ENCODE results near the gene GATAD2A.

The GATAD2A gene

DNA sequence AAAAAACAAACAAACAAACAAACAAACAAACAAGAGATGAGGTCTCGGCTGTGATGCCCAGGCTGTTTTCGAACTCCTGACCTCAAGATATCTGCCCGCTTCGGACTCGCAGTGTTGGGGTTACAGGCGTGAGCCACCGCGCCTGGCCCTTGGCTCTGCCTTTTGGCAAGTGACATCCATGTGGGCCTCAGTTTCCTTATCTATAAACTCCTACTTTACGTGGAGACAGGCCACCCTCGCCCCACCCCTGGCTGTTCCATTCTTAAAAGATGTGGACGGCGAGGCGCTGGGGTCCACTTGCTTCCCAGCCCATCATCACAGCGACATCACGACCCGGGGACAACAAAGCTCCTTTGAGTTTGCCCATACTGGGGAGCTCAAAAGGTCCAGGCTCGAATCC is 108.2 kb downstream of the GATAD2A start:
- DNase-seq (ENCODE audit: low read depth) = no peak

DNA sequence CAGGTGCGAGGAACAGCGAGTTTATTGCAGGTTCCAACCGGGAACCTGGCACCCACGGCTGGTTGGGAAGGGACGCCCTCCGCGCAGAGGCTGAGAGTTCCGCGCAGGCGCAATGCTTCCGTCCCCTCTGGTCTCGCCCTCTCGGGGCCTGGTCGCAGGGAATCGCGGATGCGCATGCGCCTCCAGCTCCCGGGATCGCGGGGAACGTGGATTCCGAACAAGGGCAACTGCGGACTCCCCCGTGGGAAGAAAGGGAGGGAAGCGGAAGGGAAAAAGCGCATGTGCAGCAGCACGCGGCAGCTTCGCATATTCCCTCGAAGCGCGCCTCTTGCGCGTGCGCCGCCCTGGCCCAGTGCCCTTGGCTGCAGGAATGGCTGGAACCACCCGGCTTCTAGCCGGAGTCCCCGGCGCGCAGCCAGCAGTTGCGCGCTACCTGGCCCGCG is 108.8 kb downstream of the GATAD2A start:
- peak; percentile 29 for DNase-seq (ENCODE audit: low read depth)

DNA sequence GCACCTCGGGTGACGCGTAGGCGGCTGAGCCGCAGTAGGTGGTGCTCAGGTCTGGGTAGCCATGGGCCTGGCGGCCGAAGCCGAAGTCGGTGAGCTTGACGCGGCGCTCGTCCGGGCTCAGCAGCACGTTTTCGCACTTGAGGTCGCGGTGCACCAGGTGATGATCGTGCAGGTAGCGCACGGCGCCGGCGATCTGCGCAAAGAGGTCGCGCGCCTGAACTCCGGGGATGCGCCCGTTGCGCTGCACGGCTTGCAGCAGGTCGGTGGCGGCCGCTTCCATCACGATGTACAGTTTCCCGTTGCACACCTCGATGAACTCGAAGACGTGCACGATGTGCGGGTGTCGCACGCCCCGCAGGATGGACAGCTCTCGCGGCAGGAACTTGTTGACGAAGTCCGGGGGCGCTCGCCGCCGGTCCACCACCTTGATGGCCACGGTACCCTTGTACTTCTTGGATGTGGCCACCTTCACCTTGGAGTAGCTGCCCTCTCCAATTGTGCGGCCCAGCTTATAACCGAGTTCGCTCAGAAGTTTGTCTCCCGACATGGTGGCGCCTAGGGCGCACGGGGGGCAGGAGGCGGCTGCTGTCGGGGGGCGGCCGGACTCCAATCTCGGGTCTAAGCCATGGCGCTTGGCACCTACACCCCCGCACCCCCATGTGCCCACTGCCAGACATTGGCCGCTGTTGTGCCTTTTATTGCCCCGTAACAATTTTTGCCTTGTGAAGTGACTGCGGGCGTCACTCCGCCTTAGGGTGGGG is 109.6 kb downstream of the GATAD2A start, which contains the start of gene TSSK6:
TSSK6 (minus strand) TSS at position 668 of the 761 bp plus-strand sequence; CDS start at position 547, 121 bp downstream.
- no peak for DNase-seq (ENCODE audit: low read depth)

DNA sequence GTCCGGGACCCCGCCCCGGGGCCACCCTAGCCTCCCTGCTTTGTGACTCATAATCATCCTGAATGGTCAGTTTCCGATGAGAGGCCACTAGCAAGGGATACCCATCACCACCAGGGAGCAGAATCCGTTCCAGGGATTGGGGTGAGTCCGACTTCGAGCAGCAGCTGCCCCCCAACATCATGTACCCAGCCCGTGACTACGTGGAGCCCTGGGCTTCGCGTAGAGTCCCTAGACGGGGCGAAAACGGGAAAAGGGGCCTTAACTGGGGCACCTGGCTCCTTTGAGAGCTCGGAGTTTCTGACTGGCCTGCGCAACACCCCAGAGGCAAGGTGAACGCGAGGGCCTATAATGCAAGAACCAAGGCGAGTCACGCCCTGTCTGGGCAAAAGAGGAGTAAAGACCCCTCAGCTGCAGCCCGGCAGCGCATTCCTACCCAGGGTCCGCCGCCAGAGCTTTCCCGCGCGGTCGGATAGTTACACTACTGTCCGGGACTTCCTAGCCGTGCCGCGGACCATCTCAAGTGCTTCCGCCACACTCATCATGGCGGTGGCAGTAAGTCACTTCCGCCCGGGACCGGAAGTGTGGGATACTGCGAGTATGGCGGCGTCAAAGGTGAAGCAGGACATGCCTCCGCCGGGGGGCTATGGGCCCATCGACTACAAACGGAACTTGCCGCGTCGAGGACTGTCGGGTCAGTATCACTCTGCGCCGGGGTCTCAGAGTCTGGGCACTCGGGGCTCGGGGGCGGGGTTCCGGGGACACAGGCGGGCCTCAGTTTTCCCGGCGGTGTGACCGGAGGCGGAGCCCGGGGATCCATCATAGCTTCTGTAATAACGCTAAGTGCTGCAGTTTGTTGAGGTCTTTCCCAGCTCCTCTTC is 110.4 kb downstream of the GATAD2A start, which contains the start of gene NDUFA13:
NDUFA13 (plus strand) TSS at position 584 of the 878 bp plus-strand sequence; CDS start at position 598, 14 bp downstream.
- DNase-seq (ENCODE audit: low read depth) = peak; percentile 80

DNA sequence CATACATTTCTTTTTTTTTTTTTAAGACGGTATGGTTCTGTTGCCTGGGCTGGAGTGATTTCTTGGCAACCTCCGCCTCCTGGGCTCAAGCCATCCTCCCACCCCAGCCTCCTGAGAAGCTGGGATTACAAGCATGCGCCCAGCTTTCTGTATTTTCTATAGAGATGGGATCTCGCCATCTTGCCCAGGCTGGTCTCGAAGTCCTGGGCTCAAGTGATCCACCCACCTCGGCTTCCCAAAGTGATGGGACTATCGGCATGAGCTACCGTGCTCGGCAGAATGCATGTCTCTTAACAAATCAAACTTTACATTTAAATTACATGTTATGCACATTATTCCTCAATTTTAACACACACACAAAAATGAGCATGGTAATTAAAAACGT is 111.8 kb downstream of the GATAD2A start:
- no peak for DNase-seq (ENCODE audit: low read depth)

DNA sequence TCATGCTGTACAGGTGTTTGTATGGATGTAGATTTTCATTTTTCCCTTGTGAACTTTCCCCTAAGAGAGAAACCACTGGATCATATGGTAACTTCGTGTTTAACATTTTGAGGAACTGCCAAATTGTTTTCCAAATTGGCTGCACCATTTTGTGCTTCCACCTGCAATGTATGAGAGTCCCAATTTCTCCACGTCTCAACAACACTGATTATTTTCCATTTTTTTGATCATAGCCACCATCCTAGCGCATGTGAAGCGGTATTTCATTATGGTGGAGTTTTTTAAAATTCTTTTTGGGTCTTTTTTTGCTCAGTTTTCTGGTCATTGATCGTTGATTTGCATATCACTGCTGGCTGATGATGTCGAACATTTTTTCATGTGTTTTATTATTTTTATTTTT is 115.5 kb downstream of the GATAD2A start:
- DNase-seq (ENCODE audit: low read depth) = no peak

DNA sequence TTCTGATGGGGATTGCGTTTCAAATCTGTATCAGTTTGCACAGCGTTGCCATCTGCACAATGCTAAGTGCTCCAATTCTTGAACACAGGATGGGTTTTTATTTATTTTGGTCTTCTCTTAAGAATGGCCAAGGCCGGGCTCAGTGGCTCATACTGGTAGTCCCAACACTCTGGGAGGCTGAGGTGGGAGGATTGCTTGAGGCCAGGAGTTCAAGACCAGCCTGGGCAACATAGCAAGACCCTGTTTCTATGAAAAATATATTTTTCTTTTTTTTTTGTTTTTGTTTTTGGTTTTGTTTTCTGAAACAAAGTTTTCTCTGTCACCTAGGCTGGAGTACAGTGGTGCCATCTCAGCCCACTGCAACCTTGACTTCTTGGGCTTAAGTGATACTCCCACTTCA is 117.7 kb downstream of the GATAD2A start:
- no peak for DNase-seq (ENCODE audit: low read depth)

DNA sequence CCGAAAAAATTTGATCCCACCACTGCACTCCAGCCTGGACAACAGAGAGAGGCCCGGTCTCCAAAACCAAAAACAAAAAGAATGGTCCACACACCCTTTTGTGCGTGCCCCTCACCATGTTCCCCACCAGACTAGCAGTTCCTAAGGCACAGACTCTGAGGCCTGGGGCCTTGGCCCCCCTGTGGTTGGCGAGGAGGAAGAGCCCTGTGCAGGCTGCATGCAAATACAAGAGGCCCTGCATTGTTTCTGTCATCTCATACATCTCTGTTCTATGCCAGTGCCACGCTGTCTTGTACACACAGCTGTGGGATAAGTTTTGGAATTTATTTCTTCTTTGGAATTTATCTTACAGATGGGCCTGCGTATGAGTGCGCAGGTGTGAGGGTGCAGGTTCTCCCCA is 118.6 kb downstream of the GATAD2A start:
- no peak for DNase-seq (ENCODE audit: low read depth)

DNA sequence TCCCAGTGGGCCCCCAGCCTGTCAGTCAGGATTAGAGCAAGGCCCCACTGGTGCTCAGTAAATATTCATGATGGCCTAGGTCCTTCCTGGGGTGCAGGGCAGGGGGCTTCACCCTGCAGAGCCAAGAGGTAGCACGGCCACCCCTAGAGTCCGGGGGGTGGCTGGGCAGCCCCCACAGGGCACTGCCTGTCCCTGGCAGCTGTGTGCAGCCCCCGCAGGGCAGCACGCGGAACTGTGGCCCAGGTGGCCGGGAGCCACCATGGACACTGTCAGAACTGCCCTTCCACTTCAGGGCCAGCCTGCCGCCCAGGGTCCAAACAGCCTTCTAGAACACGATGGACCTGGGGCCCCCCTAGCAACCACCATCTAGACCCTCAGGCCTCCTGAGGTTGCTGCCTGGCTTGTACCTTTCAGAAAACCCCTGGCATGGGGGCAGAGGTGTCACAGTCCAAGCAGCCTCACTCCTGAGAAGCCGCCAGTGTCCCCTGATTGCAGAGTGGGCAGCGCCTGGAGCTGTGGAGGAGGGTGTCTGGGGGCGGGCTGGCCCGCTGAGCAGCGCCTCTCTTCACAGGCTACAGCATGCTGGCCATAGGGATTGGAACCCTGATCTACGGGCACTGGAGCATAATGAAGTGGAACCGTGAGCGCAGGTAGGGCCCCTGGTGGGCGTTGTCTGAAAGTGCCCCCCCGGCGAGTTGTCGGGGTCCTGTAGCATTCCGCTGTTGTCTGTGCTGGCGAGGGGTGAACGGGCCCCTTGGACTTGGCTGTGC is 120.3 kb downstream of the GATAD2A start:
- DNase-seq (ENCODE audit: low read depth) = no peak

DNA sequence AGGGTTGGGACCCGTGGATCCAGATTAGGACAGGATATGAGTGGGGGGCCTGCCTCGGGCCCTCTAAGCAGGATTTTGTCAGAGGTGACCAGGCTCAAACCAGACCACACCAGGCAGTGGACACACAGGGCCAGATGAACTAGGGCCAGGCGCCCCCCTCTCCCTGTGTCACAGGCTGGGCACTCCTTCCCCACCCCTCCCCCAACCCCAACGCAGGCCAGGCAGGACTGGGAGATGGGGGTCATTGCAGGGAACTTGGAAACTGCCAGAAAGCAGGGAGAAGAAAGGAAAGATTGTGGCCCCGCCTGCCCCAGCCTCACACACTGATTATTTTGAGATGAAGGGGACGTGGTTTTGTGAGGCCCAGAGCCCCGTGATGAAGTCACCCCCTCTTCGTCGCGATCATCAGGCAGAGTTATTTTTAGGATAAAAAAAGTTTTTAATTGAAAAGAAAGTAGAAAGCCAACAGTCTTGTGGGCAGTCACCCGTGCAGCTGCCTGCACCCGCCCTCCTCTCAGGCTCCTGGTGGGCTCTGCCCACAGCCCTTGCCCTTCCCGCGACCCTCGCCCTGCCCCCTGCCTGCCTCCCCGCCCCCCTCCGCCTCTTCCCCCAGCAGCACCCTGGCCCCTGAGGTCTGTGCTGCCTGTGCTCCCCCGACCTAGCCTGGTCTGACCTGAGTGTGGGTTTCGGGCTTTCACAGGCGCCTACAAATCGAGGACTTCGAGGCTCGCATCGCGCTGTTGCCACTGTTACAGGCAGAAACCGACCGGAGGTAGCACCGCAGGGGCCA is 121.3 kb downstream of the GATAD2A start:
- no peak for DNase-seq (ENCODE audit: low read depth)

DNA sequence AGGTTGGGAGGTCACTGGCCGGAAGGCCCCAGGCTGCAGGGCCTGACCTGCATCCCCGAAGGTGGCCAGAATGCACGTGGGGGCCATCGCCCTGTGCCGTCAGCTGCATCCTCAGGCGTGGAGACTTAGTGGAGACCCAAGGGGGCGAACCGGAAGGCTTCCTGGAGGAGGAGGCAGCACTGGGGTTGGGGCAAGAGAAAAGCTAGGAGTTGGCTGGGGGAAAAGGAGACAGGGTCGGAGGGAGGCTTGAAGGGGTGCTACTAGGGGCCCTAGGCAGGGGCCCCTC is 121.8 kb downstream of the GATAD2A start:
- DNase-seq (ENCODE audit: low read depth) = no peak

DNA sequence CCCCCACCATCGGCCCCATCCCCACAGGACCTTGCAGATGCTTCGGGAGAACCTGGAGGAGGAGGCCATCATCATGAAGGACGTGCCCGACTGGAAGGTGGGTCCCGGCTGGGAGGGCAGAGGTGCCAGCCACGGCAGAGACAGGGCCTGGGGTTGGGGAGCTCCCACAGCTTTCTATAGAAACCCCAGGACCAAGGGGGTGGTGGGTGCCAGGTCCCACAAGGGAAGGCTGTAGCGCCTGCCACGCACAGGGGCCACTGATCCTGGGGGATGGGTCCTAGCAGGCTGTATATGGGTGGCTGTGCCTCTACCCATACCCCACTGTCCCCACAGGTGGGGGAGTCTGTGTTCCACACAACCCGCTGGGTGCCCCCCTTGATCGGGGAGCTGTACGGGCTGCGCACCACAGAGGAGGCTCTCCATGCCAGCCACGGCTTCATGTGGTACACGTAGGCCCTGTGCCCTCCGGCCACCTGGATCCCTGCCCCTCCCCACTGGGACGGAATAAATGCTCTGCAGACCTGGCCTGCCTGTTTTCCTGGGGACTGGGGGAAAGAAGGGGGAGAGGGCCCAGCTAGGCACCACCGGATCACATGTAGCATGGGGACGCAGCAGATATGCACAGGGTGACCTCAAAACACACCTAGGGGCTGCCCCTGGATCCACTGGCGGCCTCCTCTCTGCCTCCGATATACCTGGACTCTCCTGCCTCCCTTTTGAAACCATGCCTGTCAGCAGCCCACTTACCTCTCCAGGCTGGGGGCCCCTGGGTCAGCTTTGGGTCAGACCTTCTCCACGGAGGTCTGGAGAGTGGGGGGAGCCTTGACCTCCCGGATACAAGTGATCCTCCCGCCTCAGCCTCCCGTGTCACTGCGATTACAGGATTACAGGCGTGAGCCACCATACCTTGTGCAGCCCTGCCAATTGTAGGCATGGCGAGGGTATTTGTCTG is 122.5 kb downstream of the GATAD2A start:
- DNase-seq (ENCODE audit: low read depth) = no peak

DNA sequence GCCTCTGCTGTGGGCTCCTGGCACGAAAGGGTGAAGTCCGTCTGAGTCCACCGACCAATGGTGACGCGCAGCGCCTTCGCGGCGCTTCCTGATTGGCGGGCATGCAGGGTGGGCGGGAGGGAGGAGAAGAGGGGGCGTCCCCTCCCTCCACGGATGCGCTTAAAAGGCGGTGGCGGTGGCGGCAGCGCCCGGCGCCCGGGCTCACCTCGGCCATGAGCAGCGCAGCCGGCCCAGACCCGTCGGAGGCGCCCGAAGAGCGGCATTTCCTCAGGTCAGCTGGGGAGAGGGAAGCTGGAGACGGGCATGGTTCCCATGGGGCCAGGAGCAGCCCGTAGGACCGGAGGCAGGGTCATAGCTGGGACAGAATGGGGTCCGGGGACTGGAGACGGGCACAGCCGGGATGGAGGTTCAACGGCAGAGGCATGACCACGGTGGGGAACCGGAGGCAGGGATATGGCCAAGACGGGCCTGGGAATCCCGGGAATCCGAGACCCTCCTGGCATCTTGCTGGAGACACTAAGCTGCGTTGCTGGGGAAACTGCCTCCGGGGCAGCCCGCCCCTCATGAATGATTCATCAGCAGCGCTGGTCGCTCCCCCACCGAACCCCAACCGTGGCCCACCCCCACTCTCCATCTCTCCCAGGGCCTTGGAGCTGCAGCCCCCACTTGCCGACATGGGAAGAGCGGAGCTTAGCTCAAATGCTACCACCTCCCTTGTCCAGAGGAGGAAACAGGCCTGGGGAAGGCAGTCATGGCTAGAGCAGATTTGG is 123.4 kb downstream of the GATAD2A start, which contains the start of gene YJEFN3:
YJEFN3 (plus strand) TSS at position 191 of the 770 bp plus-strand sequence; CDS start at position 213, 22 bp downstream.
- no peak for DNase-seq (ENCODE audit: low read depth)

DNA sequence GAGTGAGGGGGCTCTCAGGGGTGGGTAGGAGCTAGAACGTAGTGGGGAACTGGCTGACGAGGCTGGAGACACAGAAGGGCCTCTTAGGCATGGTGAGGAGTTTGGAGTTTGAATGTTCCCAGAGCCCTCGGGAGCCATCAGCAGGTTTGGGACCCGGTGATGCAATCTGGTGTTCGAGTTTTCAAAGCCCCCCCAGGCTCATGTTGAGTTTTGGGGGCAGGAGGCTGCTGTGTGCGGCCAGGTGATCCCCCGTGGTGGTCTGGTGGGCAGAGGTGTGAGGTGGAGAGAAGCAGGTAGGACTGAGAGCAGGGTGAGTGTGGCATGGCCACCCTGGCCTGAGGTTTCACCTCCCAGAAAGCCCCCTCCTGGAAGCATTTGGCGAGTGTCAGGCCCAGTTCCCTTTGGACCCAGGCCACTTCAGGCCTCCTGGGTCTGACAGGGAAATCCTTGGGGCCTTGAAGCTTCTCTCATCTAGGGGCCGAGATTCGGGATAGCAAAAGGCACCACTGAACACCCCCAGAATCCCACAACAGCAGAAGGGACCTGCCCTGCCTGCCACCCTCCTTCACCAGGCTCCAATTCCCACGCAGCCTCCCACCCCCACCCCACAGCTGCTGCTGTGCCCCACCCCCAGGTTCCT is 124.4 kb downstream of the GATAD2A start:
- no peak for DNase-seq (ENCODE audit: low read depth)

DNA sequence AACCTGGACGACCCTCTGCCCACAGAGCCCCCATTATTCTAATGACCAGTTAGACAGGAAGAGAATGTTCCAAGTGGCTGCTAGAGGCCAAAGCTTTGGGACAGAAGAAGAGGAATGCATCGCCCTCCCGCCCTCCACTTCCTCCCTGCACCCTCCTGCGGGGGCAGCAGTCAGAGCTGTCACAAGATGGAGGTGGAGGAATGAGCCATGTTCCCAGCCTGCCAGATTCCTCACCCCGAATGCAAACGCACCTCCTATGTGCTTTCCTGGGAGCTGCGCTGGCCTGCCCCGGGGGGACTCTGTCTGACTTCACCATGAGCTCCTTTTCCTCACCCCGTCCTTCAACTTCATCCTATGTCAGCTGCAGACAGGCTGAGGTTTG is 124.9 kb downstream of the GATAD2A start:
- no peak for DNase-seq (ENCODE audit: low read depth)

DNA sequence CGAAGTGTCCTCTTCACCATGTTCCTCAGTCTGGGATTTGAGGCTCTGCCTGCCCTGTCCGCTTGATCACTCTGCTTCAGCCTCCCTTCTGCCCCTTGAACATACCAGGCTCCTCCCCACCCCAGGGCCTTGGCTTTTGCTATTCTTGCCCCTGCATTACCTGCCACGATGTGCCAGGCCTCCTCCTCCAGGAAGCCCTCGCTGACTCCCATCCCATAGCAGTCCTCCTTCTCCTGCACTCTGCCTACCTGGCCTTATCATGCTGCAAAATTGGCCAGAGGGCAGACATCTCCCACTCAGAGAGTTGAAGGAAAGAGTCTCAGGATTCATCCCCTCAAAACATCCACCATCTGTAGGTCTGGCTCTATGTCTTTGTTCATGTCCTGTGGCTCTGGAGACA is 125.4 kb downstream of the GATAD2A start:
- no peak for DNase-seq (ENCODE audit: low read depth)

DNA sequence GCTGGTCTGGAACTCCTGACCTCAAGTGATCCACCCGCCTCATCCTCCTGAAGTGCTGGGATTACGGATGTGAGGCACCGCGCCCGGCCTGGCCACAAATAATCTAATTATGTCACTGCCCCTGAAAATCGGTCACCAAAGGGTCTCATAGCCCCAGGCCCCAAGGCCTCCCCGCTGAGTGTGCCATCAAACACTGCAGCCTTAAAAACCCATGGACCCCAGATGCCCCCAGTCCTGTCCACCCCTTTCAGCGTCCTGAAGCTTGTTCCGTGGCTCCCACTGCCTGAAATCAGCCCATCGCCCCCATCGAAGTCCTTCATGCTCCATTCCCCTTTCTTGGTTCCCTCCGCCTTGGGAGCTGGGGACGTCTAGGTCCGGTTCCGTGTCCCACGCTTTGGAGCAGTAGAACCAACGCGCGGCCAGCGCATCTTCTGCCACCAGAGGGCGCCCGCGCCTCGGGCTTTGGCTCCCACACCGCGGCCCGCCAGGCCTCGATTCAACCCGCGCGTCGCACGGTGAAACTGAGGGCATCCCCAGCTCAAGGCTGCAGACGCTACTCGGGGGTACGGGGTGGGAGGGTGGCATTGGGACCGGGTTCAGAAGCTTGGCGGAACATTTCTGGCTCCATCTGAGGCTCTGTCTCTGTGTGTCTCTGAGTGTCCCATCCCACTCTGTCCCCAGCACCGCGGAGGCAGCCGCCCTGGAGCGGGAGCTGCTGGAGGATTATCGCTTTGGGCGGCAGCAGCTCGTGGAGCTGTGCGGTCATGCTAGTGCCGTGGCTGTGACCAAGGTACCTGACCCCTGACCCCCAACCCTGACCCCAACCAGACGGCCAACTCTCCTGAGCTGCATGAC is 126.7 kb downstream of the GATAD2A start:
- no peak for DNase-seq (ENCODE audit: low read depth)
